ENCODE measurements around the gene ITGA8. TPM values are rescaled to one million over a fixed set of nuclear protein-coding genes. Genes with fewer than 3 reads are reported as not detected.

The ITGA8 gene
- total RNA-seq, 1 donor from 2014 or later: not detected

DNA sequence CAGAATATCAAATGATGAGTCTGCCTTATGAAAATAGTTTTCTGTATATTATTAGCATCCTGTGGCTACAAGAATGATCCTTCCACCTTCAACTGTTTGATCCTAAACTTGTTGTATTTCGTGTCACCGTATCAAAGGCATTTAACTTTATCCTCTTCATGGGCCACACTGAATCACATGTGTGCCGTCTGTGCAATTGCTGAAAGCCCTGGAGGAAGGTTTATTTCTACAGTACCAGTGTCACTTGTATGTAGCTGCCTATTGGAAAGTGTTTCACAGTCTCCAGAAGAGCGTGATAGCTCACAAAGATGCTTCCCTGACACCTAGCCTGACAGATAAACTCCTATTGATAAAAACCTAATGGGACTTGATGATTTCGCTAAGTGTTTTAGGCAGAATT is 94.5 kb downstream of the ITGA8 start:
- DNase-seq (no peak), ATAC-seq (ENCODE audit: low read depth) (no peak)
- Mint-ChIP-seq H3K9me3 (no peaks in the 10 kb centered on the region), H3K4me3 (no peak overlapping the region), H3K27me3 (no peaks in the 10 kb centered on the region), H3K36me3 (ENCODE audit: low read depth) (no peaks in the 10 kb centered on the region), H3K4me1 (no peaks in the 10 kb centered on the region), H3K27ac (no peak overlapping the region)
- intact Hi-C loops (cut with micrococcal nuclease): no loop called here
- POLR2A ChIA-PET: no interaction called here
- TF ChIP-seq, protein P1, sequence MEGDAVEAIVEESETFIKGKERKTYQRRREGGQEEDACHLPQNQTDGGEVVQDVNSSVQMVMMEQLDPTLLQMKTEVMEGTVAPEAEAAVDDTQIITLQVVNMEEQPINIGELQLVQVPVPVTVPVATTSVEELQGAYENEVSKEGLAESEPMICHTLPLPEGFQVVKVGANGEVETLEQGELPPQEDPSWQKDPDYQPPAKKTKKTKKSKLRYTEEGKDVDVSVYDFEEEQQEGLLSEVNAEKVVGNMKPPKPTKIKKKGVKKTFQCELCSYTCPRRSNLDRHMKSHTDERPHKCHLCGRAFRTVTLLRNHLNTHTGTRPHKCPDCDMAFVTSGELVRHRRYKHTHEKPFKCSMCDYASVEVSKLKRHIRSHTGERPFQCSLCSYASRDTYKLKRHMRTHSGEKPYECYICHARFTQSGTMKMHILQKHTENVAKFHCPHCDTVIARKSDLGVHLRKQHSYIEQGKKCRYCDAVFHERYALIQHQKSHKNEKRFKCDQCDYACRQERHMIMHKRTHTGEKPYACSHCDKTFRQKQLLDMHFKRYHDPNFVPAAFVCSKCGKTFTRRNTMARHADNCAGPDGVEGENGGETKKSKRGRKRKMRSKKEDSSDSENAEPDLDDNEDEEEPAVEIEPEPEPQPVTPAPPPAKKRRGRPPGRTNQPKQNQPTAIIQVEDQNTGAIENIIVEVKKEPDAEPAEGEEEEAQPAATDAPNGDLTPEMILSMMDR (IDR thresholded peaks at IDR 0.05): no peak
- CTCF ChIA-PET: no interaction called here

DNA sequence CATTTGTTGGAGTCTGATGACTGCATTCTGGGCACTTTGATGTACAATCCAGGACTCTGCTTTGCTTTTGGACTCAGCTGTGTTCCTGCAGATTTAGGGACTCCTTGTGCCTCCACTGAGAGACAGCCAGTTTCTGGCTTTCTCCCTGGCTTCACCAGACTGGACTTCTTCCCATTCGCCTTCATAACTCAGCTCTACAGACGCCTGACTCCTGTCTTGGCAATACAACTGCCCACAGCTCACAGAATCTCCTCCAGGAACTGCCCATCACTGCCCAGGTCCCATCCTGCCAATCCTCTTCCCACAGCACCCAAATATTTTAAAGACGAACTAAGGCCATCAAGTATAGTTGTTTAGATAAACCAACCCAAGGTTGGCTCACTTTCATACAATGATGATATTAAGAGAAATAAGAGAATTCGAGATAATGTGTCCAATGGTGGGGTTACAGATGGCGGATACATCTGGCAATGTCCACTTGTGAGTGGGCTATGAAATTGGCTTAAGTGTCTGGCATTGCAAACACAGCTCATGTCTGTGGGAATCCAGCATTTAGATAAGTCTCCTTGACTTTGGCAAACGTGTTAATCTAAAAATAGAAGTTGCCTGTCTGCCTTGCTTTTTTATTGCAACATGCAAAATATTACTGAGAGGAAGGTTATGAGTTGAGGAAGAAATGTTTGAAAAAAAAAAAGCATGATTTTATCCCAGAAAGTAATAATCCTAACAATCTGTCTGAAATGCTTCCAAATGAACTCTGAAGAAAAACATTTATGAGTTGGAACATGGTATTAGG is 95.1 kb downstream of the ITGA8 start:
- ChIA-PET POLR2A (no interaction called here), CTCF (no interaction called here)
- Mint-ChIP-seq H3K9me3 (no peaks in the 10 kb centered on the region), H3K36me3 (ENCODE audit: low read depth) (no peaks in the 10 kb centered on the region), H3K4me3 (no peak overlapping the region), H3K4me1 (no peaks in the 10 kb centered on the region), H3K27me3 (no peaks in the 10 kb centered on the region), H3K27ac (no peak overlapping the region)
- DNase-seq (no peak), ATAC-seq (ENCODE audit: low read depth) (no peak)
- intact Hi-C loops (cut with micrococcal nuclease): no loop called here
- TF ChIP-seq, protein P1 (IDR thresholded peaks at IDR 0.05): no peak

DNA sequence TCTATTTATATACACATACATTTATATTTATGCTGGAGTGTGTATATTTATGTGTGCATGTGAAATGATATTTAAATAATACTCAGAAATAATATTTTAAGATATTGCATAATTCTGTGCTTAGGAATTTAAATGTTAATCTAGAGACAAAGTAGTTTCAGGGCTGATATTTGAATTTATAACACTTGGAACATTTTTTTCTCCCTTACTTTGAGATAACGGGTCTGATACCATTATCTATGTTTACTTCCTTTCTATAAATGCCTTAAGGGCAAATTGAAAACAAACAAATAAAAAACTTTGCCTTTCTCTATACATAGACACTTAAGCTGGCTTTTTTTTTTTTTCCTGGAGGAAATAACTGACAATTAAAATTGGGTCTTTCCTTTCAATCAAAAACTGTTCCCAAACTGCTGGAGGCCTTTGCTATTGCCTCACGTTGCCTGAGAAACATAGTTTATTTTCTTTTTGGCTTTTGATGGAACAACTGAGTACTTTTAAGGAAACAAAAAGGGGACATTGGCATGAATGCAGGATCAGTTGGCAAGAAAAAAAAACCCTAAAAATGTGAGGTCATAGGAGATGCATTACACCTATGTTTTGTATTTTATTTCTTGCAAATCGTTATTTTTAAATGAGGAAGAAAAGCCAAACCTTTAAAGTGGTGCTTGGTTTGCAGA is 98.7 kb downstream of the ITGA8 start:
- Mint-ChIP-seq H3K4me3 (no peak overlapping the region), H3K27me3 (no peaks in the 10 kb centered on the region), H3K4me1 (no peaks in the 10 kb centered on the region), H3K9me3 (no peaks in the 10 kb centered on the region), H3K27ac (no peak overlapping the region), H3K36me3 (ENCODE audit: low read depth) (no peaks in the 10 kb centered on the region)
- ChIA-PET POLR2A (no interaction called here), CTCF (no interaction called here)
- intact Hi-C loops (cut with micrococcal nuclease): no loop called here
- DNase-seq (no peak), ATAC-seq (ENCODE audit: low read depth) (no peak)
- TF ChIP-seq, protein P1 (IDR thresholded peaks at IDR 0.05): no peak

DNA sequence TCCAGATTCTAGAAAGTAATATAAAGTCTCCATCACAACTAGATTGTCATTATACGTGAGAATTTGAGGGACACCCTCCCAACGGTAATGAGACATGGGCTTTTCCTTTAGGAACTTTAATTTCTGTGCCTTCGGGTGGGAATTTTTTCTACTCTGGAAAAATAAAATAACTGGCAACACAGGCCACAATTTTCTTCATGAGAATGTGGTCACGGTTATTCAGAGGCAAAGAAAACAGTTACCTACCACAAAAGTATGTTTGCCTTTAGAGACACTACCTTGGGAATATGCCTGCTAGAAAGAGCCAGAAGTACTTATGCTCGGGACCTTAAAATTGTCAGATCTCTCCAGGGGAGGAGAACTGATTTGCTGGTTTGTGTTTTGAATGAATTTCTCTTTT is 99.4 kb downstream of the ITGA8 start:
- H3K27me3 Mint-ChIP-seq: no peaks in the 10 kb centered on the region
- no peaks in the 10 kb centered on the region for H3K4me1 Mint-ChIP-seq
- ChIA-PET CTCF (no interaction called here), POLR2A (no interaction called here)
- TF ChIP-seq, protein P1 (IDR thresholded peaks at IDR 0.05): no peak
- intact Hi-C loops (cut with micrococcal nuclease): no loop called here
- no peaks in the 10 kb centered on the region for H3K9me3 Mint-ChIP-seq
- no peak for DNase-seq
- H3K27ac Mint-ChIP-seq: no peak overlapping the region
- H3K36me3 Mint-ChIP-seq (ENCODE audit: low read depth): no peaks in the 10 kb centered on the region
- no peak for ATAC-seq (ENCODE audit: low read depth)
- no peak overlapping the region for H3K4me3 Mint-ChIP-seq

DNA sequence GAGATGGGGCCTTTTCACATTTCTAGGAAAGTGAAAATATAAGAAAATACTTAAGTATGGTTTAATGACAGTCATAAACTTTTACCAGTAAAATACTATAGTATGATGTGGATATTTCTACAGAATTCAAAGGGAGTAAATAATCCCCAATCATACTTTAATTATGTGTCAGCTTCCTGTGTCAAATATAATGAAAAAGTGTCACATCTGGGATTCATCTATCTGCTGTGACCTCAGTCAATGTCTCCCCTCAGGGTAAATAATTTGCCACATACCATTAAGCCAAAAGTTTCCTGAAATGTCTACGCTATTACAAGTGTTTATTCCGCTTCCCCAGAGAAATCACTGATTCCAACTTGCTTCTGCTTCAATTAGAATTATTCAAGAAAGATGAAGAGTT is 110.5 kb downstream of the ITGA8 start:
- ChIA-PET CTCF (no interaction called here), POLR2A (no interaction called here)
- ATAC-seq (ENCODE audit: low read depth): no peak
- TF ChIP-seq, protein P1 (IDR thresholded peaks at IDR 0.05): no peak
- H3K27ac Mint-ChIP-seq: no peak overlapping the region
- no peak overlapping the region for H3K4me3 Mint-ChIP-seq
- H3K36me3 Mint-ChIP-seq (ENCODE audit: low read depth): no peaks in the 10 kb centered on the region
- H3K4me1 Mint-ChIP-seq: no peaks in the 10 kb centered on the region
- no peaks in the 10 kb centered on the region for H3K27me3 Mint-ChIP-seq
- DNase-seq: no peak
- H3K9me3 Mint-ChIP-seq: no peaks in the 10 kb centered on the region
- intact Hi-C loops (cut with micrococcal nuclease): no loop called here

Measured in activated B cell treated with CpG ODN at 0.5 μM for 24 hours (primary cell).